GM12875 (cell line): Measurements from ENCODE around the gene UCHL3.

ENCODE experiments used
- H3K4me3 ChIP-seq: one replicate; pipeline ENCODE4 v1.5.1; 2011; ENCODE audit warnings: low read depth, low read length, control low read depth
- CTCF ChIP-seq: IDR thresholded peaks from 2 replicates; pipeline ENCODE4 v1.5.1; 2011; ENCODE audit warnings: low read depth, mild to moderate bottlenecking, control low read depth, inconsistent platforms, low read length, moderate library complexity, borderline replicate concordance; ENCODE audit not compliant: insufficient read depth

Gene UCHL3

GRCh38 chr13:75550159-75550567 is 572 bp downstream of the UCHL3 start:
- TF ChIP-seq CTCF, result no peak
- H3K4me3 ChIP-seq, result peak overlapping the region; percentile 98

- no peak overlapping the region for H3K4me3 ChIP-seq
- TF ChIP-seq CTCF, result no peak
Measured at GRCh38 chr13:75554464-75554863, 4.9 kb downstream of the UCHL3 start.

DNA sequence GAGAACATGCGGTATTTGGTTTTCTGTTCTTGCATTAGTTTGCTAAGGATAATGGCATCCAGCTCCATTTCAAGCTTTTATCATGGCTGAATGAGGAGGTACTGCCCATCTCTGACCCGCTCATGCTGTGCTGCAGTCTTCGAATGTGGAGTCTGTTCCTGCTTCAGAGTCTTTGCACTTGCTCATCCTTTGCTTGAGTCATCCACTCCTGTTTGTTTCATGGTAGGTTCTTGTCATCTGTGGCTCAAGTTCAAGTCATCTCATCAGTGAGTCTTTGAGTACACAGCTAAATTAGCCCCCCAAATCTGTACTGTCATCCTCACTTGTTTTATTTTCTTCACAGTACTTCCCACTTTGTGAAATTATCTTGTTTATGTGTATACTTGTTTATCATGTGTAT is 5.4 kb downstream of the UCHL3 start:
- H3K4me3 ChIP-seq, result no peak overlapping the region
- TF ChIP-seq CTCF, result no peak

- TF ChIP-seq CTCF, result no peak
- no peak overlapping the region for H3K4me3 ChIP-seq
Measured at GRCh38 chr13:75555836-75556235, 6.2 kb downstream of the UCHL3 start.

- H3K4me3 ChIP-seq, result no peak overlapping the region
- TF ChIP-seq CTCF, result no peak
Measured at GRCh38 chr13:75556961-75557360, 7.4 kb downstream of the UCHL3 start.

- H3K4me3 ChIP-seq, result no peak overlapping the region
- TF ChIP-seq CTCF, result no peak
Measured at GRCh38 chr13:75558145-75558840, 8.7 kb downstream of the UCHL3 start.

DNA sequence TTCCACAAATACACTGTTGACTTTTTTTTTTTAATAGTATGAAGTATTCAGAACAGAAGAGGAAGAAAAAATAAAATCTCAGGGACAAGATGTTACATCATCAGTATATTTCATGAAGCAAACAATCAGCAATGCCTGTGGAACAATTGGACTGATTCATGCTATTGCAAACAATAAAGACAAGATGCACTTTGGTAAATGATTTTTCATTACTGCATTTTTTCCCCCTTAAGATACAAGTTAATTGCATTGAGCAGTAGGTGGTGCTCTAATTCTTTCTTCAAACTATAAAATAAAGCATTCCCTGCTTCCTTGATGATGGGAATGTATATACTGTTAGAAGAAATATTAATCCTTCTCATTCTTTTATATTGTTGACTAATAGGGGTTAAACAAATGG is 17.1 kb downstream of the UCHL3 start:
- no peak overlapping the region for H3K4me3 ChIP-seq
- TF ChIP-seq CTCF, result peak; percentile 11; the same call in 1 of the 2 replicates
